NCI-H460 (cell line): ENCODE data around the gene CCDC148. TPM values are rescaled to one million over a fixed set of nuclear protein-coding genes. Genes with fewer than 3 reads are reported as not detected.

Experiments used
- DNase-seq: peaks from one replicate; pipeline ENCODE4 v3.0.0-alpha.2; 2016; ENCODE audit warnings: low read depth; ENCODE audit errors: extremely low read depth
- total RNA-seq: library from RNA; depleted of rRNA; stranded (reverse); fragments of >200 nt; shearing (Covaris generic); gene quantifications from 2 replicates; pipeline ENCODE4 v1.2.3, GENCODE V29; 2014

CCDC148 gene
- total RNA-seq, 1 experiment from 2014 or later: 0.32 TPM

- no peak for DNase-seq
Observed at GRCh38 chr2:158184556-158185343, 271.8 kb downstream of the CCDC148 start.

- DNase-seq: no peak
Observed at GRCh38 chr2:158184001-158184400, 272.6 kb downstream of the CCDC148 start.

GRCh38 chr2:158182676-158183295 is 273.8 kb downstream of the CCDC148 start:
- no peak for DNase-seq

GRCh38 chr2:158181171-158181570 is 275.4 kb downstream of the CCDC148 start:
- no peak for DNase-seq

- DNase-seq: peak; percentile 8
Observed at GRCh38 chr2:158179660-158180059, 276.9 kb downstream of the CCDC148 start.

GRCh38 chr2:158178646-158179045 is 277.9 kb downstream of the CCDC148 start:
- DNase-seq: no peak

GRCh38 chr2:158174956-158175355 is 281.6 kb downstream of the CCDC148 start:
- DNase-seq: no peak

GRCh38 chr2:158174495-158174894 is 282.1 kb downstream of the CCDC148 start:
- no peak for DNase-seq

GRCh38 chr2:158172719-158173118 is 283.8 kb downstream of the CCDC148 start:
- DNase-seq: no peak

- DNase-seq: no peak
Observed at GRCh38 chr2:158154596-158154995, 302.0 kb downstream of the CCDC148 start.

- DNase-seq: no peak
Observed at GRCh38 chr2:158153270-158154015, 303.1 kb downstream of the CCDC148 start.

GRCh38 chr2:158144914-158145625 is 311.5 kb downstream of the CCDC148 start:
- DNase-seq: no peak

GRCh38 chr2:158143703-158144360 is 312.7 kb downstream of the CCDC148 start:
- no peak for DNase-seq

- no peak for DNase-seq
Observed at GRCh38 chr2:158142568-158143332, 313.8 kb downstream of the CCDC148 start.

- no peak for DNase-seq
Observed at GRCh38 chr2:158142165-158142564, 314.4 kb downstream of the CCDC148 start.

GRCh38 chr2:158140201-158140600 is 316.4 kb downstream of the CCDC148 start:
- DNase-seq: no peak

- DNase-seq: no peak
Observed at GRCh38 chr2:158138255-158138654, 318.3 kb downstream of the CCDC148 start.

GRCh38 chr2:158135096-158135495 is 321.5 kb downstream of the CCDC148 start:
- DNase-seq: no peak

- DNase-seq: no peak
Observed at GRCh38 chr2:158134655-158135054, 321.9 kb downstream of the CCDC148 start.

GRCh38 chr2:158134055-158134454 is 322.5 kb downstream of the CCDC148 start:
- no peak for DNase-seq
